ENCODE results near the gene ZNF223.

Gene ZNF223

GRCh38 chr19:44093931-44094765 is 42.3 kb downstream of the ZNF223 start, which contains the start of gene ZNF224:
Gene ZNF224, plus strand, starts transcription at chr19:44094361. Its CDS starts 3,513 bp downstream, at chr19:44097874.
- Histone ChIP-seq H3K36me3 (ENCODE audit: insufficient read depth, low read length) (peaks cover 15% of the 10 kb centered on the region), H3K4me3 (ENCODE audit: low read length) (peak within 1 kb of the TSS; percentile 69), H3K27me3 (ENCODE audit: insufficient read depth, low read length) (no peaks in the 10 kb centered on the region), H3K9me3 (ENCODE audit: low read length) (no peaks in the 10 kb centered on the region), H2AFZ (ENCODE audit: low read depth, low read length) (peak within 1 kb of the TSS; percentile 91), H3K4me1 (ENCODE audit: insufficient read depth, low read length) (no peaks in the 10 kb centered on the region)

DNA sequence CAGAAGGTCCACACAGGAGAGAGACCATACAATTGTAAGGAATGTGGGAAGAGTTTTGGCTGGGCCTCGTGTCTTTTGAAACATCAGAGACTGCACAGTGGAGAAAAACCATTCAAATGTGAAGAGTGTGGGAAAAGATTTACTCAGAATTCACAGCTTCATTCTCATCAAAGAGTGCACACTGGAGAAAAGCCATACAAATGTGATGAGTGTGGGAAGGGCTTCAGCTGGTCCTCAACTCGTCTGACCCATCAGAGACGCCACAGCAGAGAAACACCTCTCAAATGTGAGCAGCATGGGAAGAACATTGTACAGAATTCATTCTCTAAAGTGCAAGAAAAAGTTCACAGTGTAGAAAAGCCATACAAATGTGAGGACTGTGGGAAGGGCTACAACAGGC is 55.9 kb downstream of the ZNF223 start:
- Histone ChIP-seq H3K27me3 (ENCODE audit: insufficient read depth, low read length) (no peaks in the 10 kb centered on the region), H3K9me3 (ENCODE audit: low read length) (peaks cover 36% of the 10 kb centered on the region), H3K4me1 (ENCODE audit: insufficient read depth, low read length) (no peaks in the 10 kb centered on the region), H2AFZ (ENCODE audit: low read depth, low read length) (no peak overlapping the region), H3K4me3 (ENCODE audit: low read length) (no peak overlapping the region), H3K36me3 (ENCODE audit: insufficient read depth, low read length) (peaks cover 45% of the 10 kb centered on the region)

DNA sequence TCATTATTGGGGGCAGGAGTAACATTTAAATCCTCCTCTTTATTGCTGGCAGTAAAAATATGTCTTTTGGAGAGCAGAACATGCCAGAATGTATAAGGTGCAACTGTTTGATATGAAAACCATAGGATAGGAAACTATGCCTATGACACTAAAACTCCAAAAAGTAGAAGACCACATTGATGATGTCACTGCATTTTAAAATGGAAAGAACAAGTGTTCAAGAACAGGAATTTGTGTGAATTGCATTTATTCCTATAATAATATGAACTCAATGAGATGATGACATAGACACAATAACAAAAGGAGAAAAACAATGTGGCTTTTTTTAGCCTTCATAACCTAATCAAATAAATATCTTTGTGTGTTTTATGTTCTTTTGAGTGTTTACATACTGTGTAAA is 57.6 kb downstream of the ZNF223 start:
- H3K9me3 ChIP-seq (ENCODE audit: low read length) = peaks cover 34% of the 10 kb centered on the region

DNA sequence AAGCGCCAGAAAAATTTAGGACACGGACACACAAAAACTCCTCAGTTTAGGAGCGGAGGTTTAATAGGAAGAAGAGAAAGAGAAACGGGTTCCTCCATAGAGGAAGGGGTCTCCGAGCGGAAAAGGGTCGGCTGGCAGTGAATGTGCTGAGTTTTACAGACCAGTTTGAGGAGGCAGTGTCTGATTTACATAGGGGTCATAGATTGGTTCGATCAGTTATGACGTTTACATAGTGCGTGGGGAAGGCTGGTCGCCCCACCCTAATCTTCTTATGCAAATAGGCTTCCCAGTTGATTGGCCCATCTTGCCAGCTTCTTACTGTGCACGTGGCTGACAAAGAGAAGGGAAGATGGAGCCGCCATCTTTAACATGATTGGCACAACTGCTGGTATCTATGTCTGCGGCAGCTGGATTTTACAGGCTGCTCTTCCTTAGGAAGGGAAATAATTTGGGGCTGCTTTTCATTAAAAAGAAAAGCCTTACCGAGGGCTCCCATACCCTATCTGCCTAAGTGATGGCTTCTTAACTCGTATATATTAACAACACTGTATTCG is 60.2 kb downstream of the ZNF223 start:
- Histone ChIP-seq H3K9me3 (ENCODE audit: low read length) (peaks cover 19% of the 10 kb centered on the region), H3K4me3 (ENCODE audit: low read length) (peak overlapping the region; percentile 94), H3K4me1 (ENCODE audit: insufficient read depth, low read length) (peaks cover 3% of the 10 kb centered on the region), H3K36me3 (ENCODE audit: insufficient read depth, low read length) (peaks cover 24% of the 10 kb centered on the region), H2AFZ (ENCODE audit: low read depth, low read length) (peak overlapping the region; percentile 62), H3K27me3 (ENCODE audit: insufficient read depth, low read length) (no peaks in the 10 kb centered on the region)

More for the DNA sequence above, 57.6 kb downstream of the ZNF223 start:
- H3K4me1 ChIP-seq (ENCODE audit: insufficient read depth, low read length) = peaks cover 3% of the 10 kb centered on the region
- no peaks in the 10 kb centered on the region for H3K27me3 ChIP-seq (ENCODE audit: insufficient read depth, low read length)
- peaks cover 31% of the 10 kb centered on the region for H3K36me3 ChIP-seq (ENCODE audit: insufficient read depth, low read length)
- H2AFZ ChIP-seq (ENCODE audit: low read depth, low read length) = no peak overlapping the region
- no peak overlapping the region for H3K4me3 ChIP-seq (ENCODE audit: low read length)

- peak overlapping the region; percentile 94 for H3K4me3 ChIP-seq (ENCODE audit: low read length)
- no peaks in the 10 kb centered on the region for H3K27me3 ChIP-seq (ENCODE audit: insufficient read depth, low read length)
- peak overlapping the region; percentile 62 for H2AFZ ChIP-seq (ENCODE audit: low read depth, low read length)
- H3K4me1 ChIP-seq (ENCODE audit: insufficient read depth, low read length) = peaks cover 3% of the 10 kb centered on the region
- peaks cover 21% of the 10 kb centered on the region for H3K36me3 ChIP-seq (ENCODE audit: insufficient read depth, low read length)
- peaks cover 12% of the 10 kb centered on the region for H3K9me3 ChIP-seq (ENCODE audit: low read length)
Observed at GRCh38 chr19:44112802-44113137, 60.9 kb downstream of the ZNF223 start.

DNA sequence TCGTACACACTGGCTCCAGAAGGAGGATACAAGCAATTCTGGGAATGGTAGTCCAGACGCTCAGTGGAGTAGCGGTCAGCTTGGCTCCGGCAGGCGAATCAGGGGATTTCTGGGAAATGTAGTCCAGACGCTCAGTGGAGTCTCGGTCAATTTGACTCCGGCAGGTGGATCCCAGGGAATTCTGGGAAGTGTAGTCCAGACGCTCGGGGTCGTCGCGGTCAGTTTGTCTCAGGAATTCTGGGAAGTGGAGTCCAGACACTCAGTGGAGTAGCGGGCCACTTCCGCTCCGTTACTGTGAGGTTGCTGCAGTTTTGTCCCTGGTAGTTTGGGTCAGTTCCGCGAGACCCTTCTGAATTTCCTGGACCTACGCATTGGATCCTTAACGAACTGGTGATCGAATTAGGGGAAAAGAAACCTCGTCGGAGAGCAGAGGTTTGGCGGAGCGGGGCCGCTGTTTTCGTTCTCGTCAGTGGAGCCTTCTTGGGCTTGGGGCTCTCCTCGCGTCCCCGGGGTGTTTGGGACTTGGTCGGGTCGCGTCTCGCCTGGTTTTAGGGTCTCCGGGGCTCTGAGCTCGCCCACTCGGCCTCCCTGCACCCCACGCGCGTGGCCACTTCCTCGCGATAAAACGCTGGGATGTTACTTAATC is 61.4 kb downstream of the ZNF223 start, which contains the start of gene ZNF225:
Gene ZNF225 (plus strand): TSS at position 262 of the 646 bp plus-strand sequence. CDS start 2,429 bp downstream, outside the sequence.
- peaks cover 20% of the 10 kb centered on the region for H3K36me3 ChIP-seq (ENCODE audit: insufficient read depth, low read length)
- H3K4me3 ChIP-seq (ENCODE audit: low read length) = peak within 1 kb of the TSS; percentile 94
- H3K27me3 ChIP-seq (ENCODE audit: insufficient read depth, low read length) = no peaks in the 10 kb centered on the region
- H2AFZ ChIP-seq (ENCODE audit: low read depth, low read length) = peak within 1 kb of the TSS; percentile 62
- peaks cover 3% of the 10 kb centered on the region for H3K4me1 ChIP-seq (ENCODE audit: insufficient read depth, low read length)
- H3K9me3 ChIP-seq (ENCODE audit: low read length) = peaks cover 7% of the 10 kb centered on the region

GRCh38 chr19:44113784-44114390 is 62.1 kb downstream of the ZNF223 start:
- Histone ChIP-seq H2AFZ (ENCODE audit: low read depth, low read length) (peak overlapping the region; percentile 58), H3K4me1 (ENCODE audit: insufficient read depth, low read length) (peaks cover 3% of the 10 kb centered on the region), H3K36me3 (ENCODE audit: insufficient read depth, low read length) (peaks cover 19% of the 10 kb centered on the region), H3K27me3 (ENCODE audit: insufficient read depth, low read length) (no peaks in the 10 kb centered on the region), H3K9me3 (ENCODE audit: low read length) (peaks cover 7% of the 10 kb centered on the region), H3K4me3 (ENCODE audit: low read length) (peak overlapping the region; percentile 94)
